Heart left ventricle (tissue), 13 donors: Measurements from ENCODE around the gene FOXE1.

Source experiments
- CTCF ChIP-seq, 12 donors: fragments of 200-600 bp; sonication (generic) in 4 of 12; IDR thresholded peaks; one replicate each; pipeline versions ENCODE4 v1.5.0 to v1.8.0; 2018 to 2022; ENCODE audit warnings: antibody characterized with exemption in 12 of 12, mild to moderate bottlenecking in 5 of 12
- POLR2A ChIP-seq, 2 donors: fragments of 450-650 bp; IDR thresholded peaks; one replicate each; pipeline ENCODE4 v1.6.1; 2017; ENCODE audit warnings: antibody characterized with exemption in 2 of 2, mild to moderate bottlenecking in 2 of 2, moderate library complexity in 2 of 2
- donor health status: ischemic (EF 13 %, LVEDD 7.1; RV severe dilation, severe dysfunction).
- donor health status: DM: no; HTN: yes; CAD: no.
- donor health status: DM: no; HTN: no; CAD: no.
- donor health status: ischemic (EF 25% LVEDD 6.9; RV normal size, moderate dysfunction).
- donor health status: ischemic (EF 25% LVEDD 5.7; RV mildly dilated, moderate dysfunction).
- donor health status: ischemic (EF 35%, LVEDD 5.7; RV mildly dilated, moderate dysfunction).
- donor health status: nonischemic (EF 11% LVEDD 7.7; RV severe dilation, severe dysfunction).
- donor health status: DM: yes; HTN: yes; CAD: no.
- donor health status: PGD.
- donor health status: ischemic (EF 29% LVEDD 5.4; RV normal size, mild dysfunction).
- donor health status: nonischemic (EF 23%, LVEDD 6.1; RV moderate dilation, normal function).

GRCh38 chr9:97804059-97804365, 49.0 kb upstream of the FOXE1 start:
- TF ChIP-seq CTCF (IDR thresholded peaks at IDR 0.05) = no peak
- no peak for TF ChIP-seq POLR2A (IDR thresholded peaks at IDR 0.05)
